Erythroblast (primary cell): ENCODE data around the gene R3HDM2.
A peak's percentile ranks its signal among the peaks of the same experiment; 100 is the strongest.

Experiments
- DNase-seq, 2 experiments: peaks; one replicate each; lab custom pipeline; 2025; lab: John Stamatoyannopoulos, UW
- GATA1 ChIP-seq: IDR thresholded peaks from 2 replicates; pipeline ENCODE4 v1.6.1; 2011; ENCODE audit warnings: low read depth, mild to moderate bottlenecking, control low read depth, low read length, moderate library complexity
- POLR2A ChIP-seq: IDR thresholded peaks from 2 replicates; pipeline ENCODE4 v1.6.1; 2011; ENCODE audit warnings: mild to moderate bottlenecking, low read length

R3HDM2 gene

GRCh38 chr12:57248934-57249742 lies 181.7 kb downstream of the R3HDM2 start:
- no peak for TF ChIP-seq GATA1
- TF ChIP-seq POLR2A, result no peak

GRCh38 chr12:57247041-57247440 lies 183.8 kb downstream of the R3HDM2 start:
- no peak for TF ChIP-seq POLR2A
- TF ChIP-seq GATA1, result no peak
- DNase-seq, result no peak

More at GRCh38 chr12:57248934-57249742, 181.7 kb downstream of the R3HDM2 start:
- no peak for DNase-seq

GRCh38 chr12:57244312-57244696 lies 186.5 kb downstream of the R3HDM2 start:
- no peak for TF ChIP-seq POLR2A
- no peak for TF ChIP-seq GATA1
- no peak for DNase-seq

- peak; percentile 80 to 88 for DNase-seq
- no peak for TF ChIP-seq GATA1
- no peak for TF ChIP-seq POLR2A
Observed at GRCh38 chr12:57243521-57244311, 187.1 kb downstream of the R3HDM2 start.

- TF ChIP-seq GATA1 (no peak), POLR2A (no peak)
- DNase-seq, result peak; percentile 67 to 73
Observed at GRCh38 chr12:57242691-57243454, 188.0 kb downstream of the R3HDM2 start.

GRCh38 chr12:57242329-57242690 lies 188.5 kb downstream of the R3HDM2 start:
- TF ChIP-seq GATA1, result no peak
- TF ChIP-seq POLR2A, result no peak
- no peak for DNase-seq

GRCh38 chr12:57241402-57242310 lies 189.2 kb downstream of the R3HDM2 start:
- TF ChIP-seq GATA1 (no peak), POLR2A (no peak)
- peak in 1 of 2 experiments; percentile 37 for DNase-seq

- DNase-seq, result peak in 1 of 2 experiments; percentile 37
- TF ChIP-seq POLR2A, result no peak
- no peak for TF ChIP-seq GATA1
Observed at GRCh38 chr12:57240926-57241401, 189.9 kb downstream of the R3HDM2 start.

GRCh38 chr12:57240066-57240921 lies 190.5 kb downstream of the R3HDM2 start:
- TF ChIP-seq GATA1, result no peak
- no peak for TF ChIP-seq POLR2A
- DNase-seq, result peak; percentile 29 to 57

GRCh38 chr12:57239587-57240065 lies 191.2 kb downstream of the R3HDM2 start:
- no peak for DNase-seq
- TF ChIP-seq GATA1, result no peak
- no peak for TF ChIP-seq POLR2A

GRCh38 chr12:57238854-57239554 lies 191.8 kb downstream of the R3HDM2 start:
- DNase-seq, result peak; percentile 90 to 96
- TF ChIP-seq GATA1, result no peak
